ENCODE measurements around the gene C19orf25. TPM values are rescaled to one million over a fixed set of nuclear protein-coding genes. Genes with fewer than 3 reads are reported as not detected.

C19orf25 gene
- polyA plus RNA-seq, 1 of the 3 experiments (the other 2 are of a cell fraction), result 25.3 TPM

DNA sequence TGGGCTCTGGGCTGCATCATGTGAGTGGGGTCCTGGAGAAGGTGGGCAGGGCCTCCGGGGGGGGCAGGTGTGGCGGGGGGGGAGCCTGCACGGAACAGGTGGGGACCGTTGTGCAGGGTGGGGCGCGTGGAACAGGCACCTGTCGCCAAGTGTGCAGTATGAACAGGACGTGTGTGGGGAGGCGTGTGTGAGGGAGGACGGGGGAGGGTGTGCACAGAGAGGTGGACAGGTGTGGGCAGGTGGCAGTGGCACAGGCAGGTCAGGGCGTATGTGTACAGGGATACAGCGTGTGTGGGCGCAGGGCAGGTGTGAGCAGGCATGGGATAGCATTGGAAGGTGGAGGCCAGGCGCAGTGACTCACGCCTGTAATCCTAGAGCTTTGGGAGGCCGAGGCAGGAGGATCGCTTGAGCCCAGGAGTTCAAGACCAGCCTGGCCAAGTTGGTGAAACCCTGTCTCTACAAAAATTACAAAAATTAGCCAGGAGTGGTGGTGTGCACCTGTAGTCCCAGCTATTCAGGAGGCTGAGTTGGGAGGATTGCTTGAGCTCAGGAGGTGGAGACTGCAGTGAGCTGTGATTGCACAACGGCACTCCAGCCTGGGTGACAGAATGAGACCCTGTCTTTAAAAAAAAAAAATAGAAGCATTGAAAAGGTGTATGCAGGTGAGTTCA is 48.1 kb upstream of the C19orf25 start:
- no peaks in the 10 kb centered on the region for H3K9me3 ChIP-seq
- no peak overlapping the region for H3K4me3 ChIP-seq (ENCODE audit: low read depth in 2 of 2, low read length in 1 of 2)
- no peak overlapping the region for H2AFZ ChIP-seq (ENCODE audit: low read depth)
- no peak overlapping the region for H3K27ac ChIP-seq (ENCODE audit: low read depth in 2 of 2, low read length in 1 of 2)
- no peak for TF ChIP-seq RCOR1 (IDR thresholded peaks at IDR 0.05; ENCODE audit: low read length)
- no peak for TF ChIP-seq NFIC (IDR thresholded peaks at IDR 0.05; ENCODE audit: borderline replicate concordance)
- TF ChIP-seq, protein P1, sequence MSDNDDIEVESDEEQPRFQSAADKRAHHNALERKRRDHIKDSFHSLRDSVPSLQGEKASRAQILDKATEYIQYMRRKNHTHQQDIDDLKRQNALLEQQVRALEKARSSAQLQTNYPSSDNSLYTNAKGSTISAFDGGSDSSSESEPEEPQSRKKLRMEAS (IDR thresholded peaks at IDR 0.05; ENCODE audit: low read depth), result no peak
- no peak for TF ChIP-seq SMC3 (IDR thresholded peaks at IDR 0.05; ENCODE audit: low read depth, low read length)
- TF ChIP-seq TEAD4 (IDR thresholded peaks at IDR 0.05; ENCODE audit: borderline replicate concordance, insufficient read depth), result no peak
- TF ChIP-seq, protein P2, sequence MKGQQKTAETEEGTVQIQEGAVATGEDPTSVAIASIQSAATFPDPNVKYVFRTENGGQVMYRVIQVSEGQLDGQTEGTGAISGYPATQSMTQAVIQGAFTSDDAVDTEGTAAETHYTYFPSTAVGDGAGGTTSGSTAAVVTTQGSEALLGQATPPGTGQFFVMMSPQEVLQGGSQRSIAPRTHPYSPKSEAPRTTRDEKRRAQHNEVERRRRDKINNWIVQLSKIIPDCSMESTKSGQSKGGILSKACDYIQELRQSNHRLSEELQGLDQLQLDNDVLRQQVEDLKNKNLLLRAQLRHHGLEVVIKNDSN (IDR thresholded peaks at IDR 0.05; ENCODE audit: borderline replicate concordance, low read depth), result no peak
- TF ChIP-seq FOXM1 (IDR thresholded peaks at IDR 0.05; ENCODE audit: low read depth), result no peak
- TF ChIP-seq TAF1 (IDR thresholded peaks at IDR 0.05; ENCODE audit: borderline replicate concordance, low read depth, low read length), result no peak
- no peak for TF ChIP-seq ELF1 (IDR thresholded peaks at IDR 0.05)
- TF ChIP-seq, protein P3, sequence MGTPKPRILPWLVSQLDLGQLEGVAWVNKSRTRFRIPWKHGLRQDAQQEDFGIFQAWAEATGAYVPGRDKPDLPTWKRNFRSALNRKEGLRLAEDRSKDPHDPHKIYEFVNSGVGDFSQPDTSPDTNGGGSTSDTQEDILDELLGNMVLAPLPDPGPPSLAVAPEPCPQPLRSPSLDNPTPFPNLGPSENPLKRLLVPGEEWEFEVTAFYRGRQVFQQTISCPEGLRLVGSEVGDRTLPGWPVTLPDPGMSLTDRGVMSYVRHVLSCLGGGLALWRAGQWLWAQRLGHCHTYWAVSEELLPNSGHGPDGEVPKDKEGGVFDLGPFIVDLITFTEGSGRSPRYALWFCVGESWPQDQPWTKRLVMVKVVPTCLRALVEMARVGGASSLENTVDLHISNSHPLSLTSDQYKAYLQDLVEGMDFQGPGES (IDR thresholded peaks at IDR 0.05; ENCODE audit: low read depth, low read length), result no peak
- no peak for TF ChIP-seq GATA2 (CRISPR knock-in tag; IDR thresholded peaks at IDR 0.05)
- no peak for TF ChIP-seq FOSL2 (IDR thresholded peaks at IDR 0.05; ENCODE audit: borderline replicate concordance, low read depth)
- no peak for TF ChIP-seq RAD21 (IDR thresholded peaks at IDR 0.05; ENCODE audit: low read length)
- TF ChIP-seq POLR2AphosphoS5 (IDR thresholded peaks at IDR 0.05; ENCODE audit: low read depth, low read length), result no peak
- TF ChIP-seq, protein P4, sequence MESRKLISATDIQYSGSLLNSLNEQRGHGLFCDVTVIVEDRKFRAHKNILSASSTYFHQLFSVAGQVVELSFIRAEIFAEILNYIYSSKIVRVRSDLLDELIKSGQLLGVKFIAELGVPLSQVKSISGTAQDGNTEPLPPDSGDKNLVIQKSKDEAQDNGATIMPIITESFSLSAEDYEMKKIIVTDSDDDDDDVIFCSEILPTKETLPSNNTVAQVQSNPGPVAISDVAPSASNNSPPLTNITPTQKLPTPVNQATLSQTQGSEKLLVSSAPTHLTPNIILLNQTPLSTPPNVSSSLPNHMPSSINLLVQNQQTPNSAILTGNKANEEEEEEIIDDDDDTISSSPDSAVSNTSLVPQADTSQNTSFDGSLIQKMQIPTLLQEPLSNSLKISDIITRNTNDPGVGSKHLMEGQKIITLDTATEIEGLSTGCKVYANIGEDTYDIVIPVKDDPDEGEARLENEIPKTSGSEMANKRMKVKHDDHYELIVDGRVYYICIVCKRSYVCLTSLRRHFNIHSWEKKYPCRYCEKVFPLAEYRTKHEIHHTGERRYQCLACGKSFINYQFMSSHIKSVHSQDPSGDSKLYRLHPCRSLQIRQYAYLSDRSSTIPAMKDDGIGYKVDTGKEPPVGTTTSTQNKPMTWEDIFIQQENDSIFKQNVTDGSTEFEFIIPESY (IDR thresholded peaks at IDR 0.05; ENCODE audit: borderline replicate concordance, low read depth), result no peak
- no peak for TF ChIP-seq RFX5 (IDR thresholded peaks at IDR 0.05; ENCODE audit: low read length)
- TF ChIP-seq JUND (IDR thresholded peaks at IDR 0.05), result no peak
- no peak for TF ChIP-seq YY1 (IDR thresholded peaks at IDR 0.05; ENCODE audit: low read depth)
- no peak for TF ChIP-seq MEF2A (IDR thresholded peaks at IDR 0.05; ENCODE audit: borderline replicate concordance, low read depth)
- TF ChIP-seq, protein P5, sequence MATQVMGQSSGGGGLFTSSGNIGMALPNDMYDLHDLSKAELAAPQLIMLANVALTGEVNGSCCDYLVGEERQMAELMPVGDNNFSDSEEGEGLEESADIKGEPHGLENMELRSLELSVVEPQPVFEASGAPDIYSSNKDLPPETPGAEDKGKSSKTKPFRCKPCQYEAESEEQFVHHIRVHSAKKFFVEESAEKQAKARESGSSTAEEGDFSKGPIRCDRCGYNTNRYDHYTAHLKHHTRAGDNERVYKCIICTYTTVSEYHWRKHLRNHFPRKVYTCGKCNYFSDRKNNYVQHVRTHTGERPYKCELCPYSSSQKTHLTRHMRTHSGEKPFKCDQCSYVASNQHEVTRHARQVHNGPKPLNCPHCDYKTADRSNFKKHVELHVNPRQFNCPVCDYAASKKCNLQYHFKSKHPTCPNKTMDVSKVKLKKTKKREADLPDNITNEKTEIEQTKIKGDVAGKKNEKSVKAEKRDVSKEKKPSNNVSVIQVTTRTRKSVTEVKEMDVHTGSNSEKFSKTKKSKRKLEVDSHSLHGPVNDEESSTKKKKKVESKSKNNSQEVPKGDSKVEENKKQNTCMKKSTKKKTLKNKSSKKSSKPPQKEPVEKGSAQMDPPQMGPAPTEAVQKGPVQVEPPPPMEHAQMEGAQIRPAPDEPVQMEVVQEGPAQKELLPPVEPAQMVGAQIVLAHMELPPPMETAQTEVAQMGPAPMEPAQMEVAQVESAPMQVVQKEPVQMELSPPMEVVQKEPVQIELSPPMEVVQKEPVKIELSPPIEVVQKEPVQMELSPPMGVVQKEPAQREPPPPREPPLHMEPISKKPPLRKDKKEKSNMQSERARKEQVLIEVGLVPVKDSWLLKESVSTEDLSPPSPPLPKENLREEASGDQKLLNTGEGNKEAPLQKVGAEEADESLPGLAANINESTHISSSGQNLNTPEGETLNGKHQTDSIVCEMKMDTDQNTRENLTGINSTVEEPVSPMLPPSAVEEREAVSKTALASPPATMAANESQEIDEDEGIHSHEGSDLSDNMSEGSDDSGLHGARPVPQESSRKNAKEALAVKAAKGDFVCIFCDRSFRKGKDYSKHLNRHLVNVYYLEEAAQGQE (IDR thresholded peaks at IDR 0.05; ENCODE audit: low read depth, low read length), result no peak
- H3K79me2 ChIP-seq (ENCODE audit: insufficient read depth), result no peaks in the 10 kb centered on the region
- H3K36me3 ChIP-seq (replicated peaks in 1 of 2; ENCODE audit: control insufficient read depth in 1 of 2, insufficient read depth in 2 of 2, low read length in 1 of 2), result no peaks in the 10 kb centered on the region
- no peaks in the 10 kb centered on the region for H4K20me1 ChIP-seq (ENCODE audit: insufficient read depth)
- ChIA-PET CTCF (interaction anchor here (1.8 kb wide), 1 partner anchor 19 kb away, joined by 8 read pairs; no protein-coding TSS in a partner anchor), POLR2A (no interaction called here)
- DNase-seq, result no peak
- no peak overlapping the region for H3K4me2 ChIP-seq
- H3K4me1 ChIP-seq (ENCODE audit: control insufficient read depth in 1 of 2, insufficient read depth in 2 of 2, low read depth in 1 of 2, low read length in 1 of 2), result no peaks in the 10 kb centered on the region
- WGBS (ENCODE audit: low lambda C conversion rate), result 46% methylated on average over 18 of the region's 18 CpGs
- H3K9ac ChIP-seq, result no peak overlapping the region
- no peaks in the 10 kb centered on the region for H3K9me2 ChIP-seq
- H3K27me3 ChIP-seq (ENCODE audit: insufficient read depth), result peaks cover 76% of the 10 kb centered on the region
- H3F3A ChIP-seq (replicated peaks; ENCODE audit: insufficient read depth), result peaks cover 3% of the 10 kb centered on the region

Data from SK-N-SH (cell line).